HG03280 (cell line): ENCODE data around the gene DDX5.
A peak's percentile ranks its signal among the peaks of the same experiment; 100 is the strongest.

ENCODE experiments used
- ATAC-seq: cut with Tn5 transposase; IDR thresholded peaks from one replicate; pipeline ENCODE4 v1.9.1; 2021; ENCODE audit warnings: mild to moderate bottlenecking, moderate library complexity; ENCODE audit not compliant: unreplicated experiment

DDX5 gene

GRCh38 chr17:64506201-64506575 is at the start of gene DDX5:
Gene DDX5, minus strand, starts transcription at chr17:64506289. Its CDS starts 170 bp downstream, at chr17:64506119.
- ATAC-seq, result peak; percentile 53

GRCh38 chr17:64555281-64555680 is 49.2 kb upstream of the DDX5 start:
- ATAC-seq, result no peak

GRCh38 chr17:64554028-64554637 is 48.0 kb upstream of the DDX5 start:
- ATAC-seq, result no peak

- ATAC-seq, result no peak
Measured at GRCh38 chr17:64551461-64551860, 45.4 kb upstream of the DDX5 start.

DNA sequence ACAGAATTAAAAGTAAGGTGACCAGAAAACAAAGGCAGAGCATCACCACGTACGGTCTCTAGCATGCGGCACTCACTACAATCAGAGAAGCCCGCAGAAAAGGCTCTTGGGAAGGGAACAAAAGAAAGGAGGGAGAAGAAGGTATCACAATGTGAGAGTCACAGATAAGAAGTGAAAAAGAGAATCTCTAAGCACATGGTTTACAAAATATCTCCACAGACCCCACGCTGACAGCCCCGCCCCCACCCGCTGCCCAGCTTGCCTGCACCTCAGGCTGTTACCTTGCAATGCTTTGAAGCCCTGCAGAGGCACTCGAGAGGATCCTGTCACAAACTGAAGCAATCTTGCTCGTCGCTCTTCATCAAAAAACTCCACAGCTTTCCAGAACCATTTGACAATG is 41.2 kb upstream of the DDX5 start:
- ATAC-seq, result no peak

DNA sequence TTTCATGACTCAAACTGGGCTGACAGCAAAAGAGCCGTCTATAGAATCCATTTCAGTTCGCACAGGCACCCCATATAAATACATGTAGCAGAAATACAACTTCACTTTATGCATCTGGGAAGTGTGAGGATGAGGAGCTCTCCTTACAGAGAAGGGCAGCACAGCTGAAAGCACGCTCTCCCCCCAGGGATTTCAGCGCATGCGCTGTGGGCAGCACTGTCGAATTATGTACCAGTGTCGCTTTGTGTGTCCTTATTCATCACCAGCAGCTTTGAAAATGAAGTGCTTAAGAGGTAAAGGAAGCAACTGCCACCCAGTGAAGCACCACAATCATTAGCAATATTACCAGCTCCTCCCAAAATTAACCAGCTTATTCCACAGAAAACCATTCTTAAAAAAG is 40.6 kb upstream of the DDX5 start:
- ATAC-seq, result no peak

GRCh38 chr17:64544742-64545141 is 38.7 kb upstream of the DDX5 start:
- ATAC-seq, result no peak

GRCh38 chr17:64540118-64540776 is 34.2 kb upstream of the DDX5 start:
- no peak for ATAC-seq

DNA sequence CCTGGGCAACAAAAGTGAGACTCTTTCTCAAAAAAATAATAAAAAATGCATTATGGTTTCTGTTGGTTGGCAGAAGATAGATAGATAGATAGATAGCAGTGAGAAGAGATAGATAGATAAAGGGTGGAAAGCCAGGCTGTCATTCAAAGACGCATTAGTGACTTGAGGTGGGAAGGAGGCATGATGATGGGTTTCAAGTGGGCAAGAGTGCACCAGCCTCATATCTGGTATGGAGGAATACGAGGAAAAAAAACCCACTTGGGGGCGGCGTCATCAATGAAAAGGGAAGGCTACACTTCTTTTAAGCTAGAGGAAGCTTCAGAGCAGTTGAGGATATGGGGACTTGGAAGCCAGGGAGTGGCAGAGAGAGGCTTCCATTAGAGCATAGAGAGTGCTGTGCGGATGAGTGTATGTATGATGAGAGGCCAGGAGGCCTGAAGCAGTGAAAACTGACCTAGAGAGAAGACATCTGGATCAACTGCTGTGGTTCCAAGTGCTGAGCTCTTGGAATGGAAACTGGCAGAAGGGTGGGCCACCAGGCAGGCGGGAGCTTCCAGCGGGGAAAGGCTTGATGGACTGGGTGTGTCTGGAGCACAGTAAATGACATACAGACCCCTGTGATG is 32.5 kb upstream of the DDX5 start:
- no peak for ATAC-seq

DNA sequence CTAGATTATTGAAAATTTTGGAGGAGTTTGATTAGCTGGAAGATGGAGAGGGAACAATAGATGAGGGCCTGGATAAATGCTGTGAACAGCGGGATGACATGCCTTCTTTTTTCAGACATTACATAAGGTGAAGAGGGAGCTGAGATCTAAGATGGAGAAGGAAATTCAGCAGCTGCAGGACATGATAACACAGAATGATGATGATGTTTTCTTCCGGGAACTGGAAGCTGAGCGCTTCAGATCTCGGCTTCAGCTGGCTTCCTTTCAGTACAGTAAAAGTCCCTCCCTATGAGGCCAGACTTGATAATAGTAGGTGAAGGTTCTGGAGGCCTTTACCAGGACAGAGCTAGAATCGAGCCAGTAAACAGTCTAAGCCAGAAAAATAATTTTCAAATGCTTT is 31.4 kb upstream of the DDX5 start:
- no peak for ATAC-seq

- ATAC-seq, result no peak
Measured at GRCh38 chr17:64536913-64537312, 30.8 kb upstream of the DDX5 start.

- ATAC-seq, result no peak
Measured at GRCh38 chr17:64535357-64535756, 29.3 kb upstream of the DDX5 start.

- no peak for ATAC-seq
Measured at GRCh38 chr17:64534187-64534586, 28.1 kb upstream of the DDX5 start.

GRCh38 chr17:64533784-64534183 is 27.7 kb upstream of the DDX5 start:
- ATAC-seq, result no peak

DNA sequence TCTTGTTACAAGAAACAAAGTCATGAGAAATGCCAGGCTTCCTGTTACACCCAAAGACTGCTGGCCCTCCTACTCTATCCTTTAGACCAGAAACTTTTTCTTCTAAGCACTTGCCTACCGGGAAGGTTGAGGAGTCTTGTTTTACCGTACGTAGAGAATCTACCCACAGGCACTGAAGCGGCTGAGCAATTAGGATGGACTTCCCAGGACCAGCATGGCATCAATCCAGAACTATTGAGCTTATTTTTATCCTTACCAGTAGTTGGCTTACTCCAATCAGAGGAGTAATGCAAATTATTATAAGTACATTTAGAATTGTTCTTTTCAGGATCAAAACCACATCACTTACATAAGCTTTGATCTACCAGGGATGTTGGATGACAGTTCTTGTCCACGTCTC is 26.3 kb upstream of the DDX5 start:
- ATAC-seq, result no peak

GRCh38 chr17:64531955-64532371 is 25.9 kb upstream of the DDX5 start:
- ATAC-seq, result no peak

DNA sequence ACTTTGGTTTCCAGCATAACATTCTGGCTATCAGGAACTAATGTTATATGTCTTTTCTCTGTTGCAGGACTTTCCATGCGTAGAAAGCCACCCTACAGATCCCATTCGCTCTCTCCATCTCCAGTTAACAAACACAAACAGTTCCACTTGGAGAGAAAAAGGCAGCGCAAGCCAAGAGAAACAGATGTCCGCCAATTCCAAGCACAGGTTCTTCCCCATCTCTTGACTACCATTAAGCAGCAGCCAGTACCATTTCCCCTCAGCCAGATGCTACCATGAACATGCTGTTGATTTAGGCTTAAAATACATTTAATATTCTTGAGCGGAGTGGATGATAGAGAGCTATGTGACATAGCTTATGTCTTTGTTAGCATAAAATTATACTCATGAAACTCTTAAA is 23.1 kb upstream of the DDX5 start:
- ATAC-seq, result no peak

GRCh38 chr17:64527914-64528313 is 21.8 kb upstream of the DDX5 start:
- no peak for ATAC-seq

GRCh38 chr17:64520359-64520758 is 14.3 kb upstream of the DDX5 start:
- ATAC-seq, result no peak

DNA sequence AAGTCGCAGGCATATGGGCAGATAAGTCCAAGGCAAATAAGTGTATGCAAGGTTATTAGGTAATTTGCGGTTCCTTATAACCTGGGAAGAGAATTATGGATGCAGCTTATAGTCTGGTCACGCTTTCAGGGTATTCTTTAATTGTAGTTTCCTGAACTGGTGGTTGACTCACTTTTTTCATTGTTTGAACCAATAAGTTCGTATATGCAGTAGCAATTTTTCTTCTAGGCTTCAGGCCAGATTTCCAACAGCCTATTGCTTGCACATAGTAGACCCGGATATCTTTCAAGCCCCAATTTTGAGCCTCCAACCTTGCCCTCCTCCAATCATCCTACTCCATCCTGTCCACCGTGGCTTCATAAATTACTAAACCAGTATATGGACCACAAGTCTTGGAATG is 13.5 kb upstream of the DDX5 start:
- no peak for ATAC-seq

- no peak for ATAC-seq
Measured at GRCh38 chr17:64515829-64516228, 9.7 kb upstream of the DDX5 start.

DNA sequence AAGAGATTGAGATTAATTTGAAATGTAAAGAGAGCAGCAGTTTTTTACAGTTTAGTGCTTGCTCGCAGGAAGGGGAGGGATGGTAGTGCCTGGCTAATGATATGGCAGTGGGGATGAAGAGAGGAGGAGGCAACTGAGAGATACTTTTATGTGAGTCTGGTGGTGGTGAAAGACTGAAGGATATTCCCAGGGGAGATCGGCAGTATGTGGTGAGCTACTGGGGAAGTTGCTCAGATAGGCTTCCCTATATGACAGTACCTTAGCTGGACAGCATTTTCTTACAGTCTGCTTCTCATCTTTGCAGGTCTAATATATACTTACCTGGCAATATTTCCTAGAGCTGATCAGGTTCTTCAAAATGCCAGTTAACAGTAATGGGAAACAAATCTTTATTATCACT is 9.3 kb upstream of the DDX5 start:
- no peak for ATAC-seq

DNA sequence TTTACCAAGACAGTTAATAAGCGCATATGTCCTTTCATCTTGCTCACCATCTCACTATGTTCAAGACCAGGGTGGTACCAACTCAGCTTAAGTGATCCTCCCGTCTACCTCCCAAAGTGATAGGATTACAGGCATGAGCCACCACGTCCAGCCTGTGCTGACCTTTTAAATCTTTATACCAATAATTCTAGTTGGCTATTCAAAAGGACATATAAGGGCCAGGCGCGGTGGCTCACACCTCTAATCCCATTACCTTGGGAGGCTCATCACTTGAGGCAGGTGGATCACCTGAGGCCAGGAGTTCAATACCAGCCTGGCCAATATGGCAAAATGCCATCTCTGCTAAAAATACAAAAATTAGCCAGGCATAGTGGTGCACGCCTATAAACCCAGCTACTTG is 3.1 kb upstream of the DDX5 start:
- no peak for ATAC-seq
